ENCODE results near the gene XXYLT1. TPM values are rescaled to one million over a fixed set of nuclear protein-coding genes. Genes with fewer than 3 reads are reported as not detected.

XXYLT1 gene
- total and polyA plus RNA-seq, 10 of the 15 experiments (the other 5 are each of a cell fraction or from before 2014, with no cell fraction given), result 1.2 to 14.2 (median 9.3) TPM

GRCh38 chr3:195080571-195081151 lies 190.3 kb downstream of the XXYLT1 start:
- TF ChIP-seq HCFC1 (IDR thresholded peaks at IDR 0.05; ENCODE audit: low read length) (no peak), ETV6 (conservative IDR thresholded peaks at IDR 0.05 in 1 of 2, IDR thresholded peaks at IDR 0.05 in 1 of 2; ENCODE audit: borderline replicate concordance in 1 of 2, low read depth in 1 of 2) (no peak), EGR1 (IDR thresholded peaks at IDR 0.05; ENCODE audit: borderline replicate concordance in 1 of 2, low read depth in 2 of 2, low read length in 2 of 2) (no peak), POU2F2 (IDR thresholded peaks at IDR 0.05; ENCODE audit: borderline replicate concordance, low read depth, low read length) (no peak), JUND (IDR thresholded peaks at IDR 0.05; ENCODE audit: low read depth, low read length) (no peak), ZSCAN29 (IDR thresholded peaks at IDR 0.05) (no peak), JUNB (IDR thresholded peaks at IDR 0.05) (no peak), HSF1 (IDR thresholded peaks at IDR 0.05; ENCODE audit: low read depth, low read length) (no peak), PRDM15 (CRISPR knock-in tag; IDR thresholded peaks at IDR 0.05) (no peak), NR2F1 (conservative IDR thresholded peaks at IDR 0.05) (no peak), TCF12 (IDR thresholded peaks at IDR 0.05; ENCODE audit: low read depth, low read length) (no peak), SUZ12 (IDR thresholded peaks at IDR 0.05; ENCODE audit: unreplicated experiment) (no peak), FOXM1 (IDR thresholded peaks at IDR 0.05; ENCODE audit: low read depth, low read length) (no peak), PBX3 (IDR thresholded peaks at IDR 0.05; ENCODE audit: insufficient replicate concordance, low read depth, low read length) (no peak), BACH1 (IDR thresholded peaks at IDR 0.05; ENCODE audit: borderline replicate concordance) (no peak), BMI1 (IDR thresholded peaks at IDR 0.05; ENCODE audit: borderline replicate concordance) (no peak), TARDBP (IDR thresholded peaks at IDR 0.05; ENCODE audit: borderline replicate concordance) (no peak), TCF3 (IDR thresholded peaks at IDR 0.05; ENCODE audit: borderline replicate concordance, insufficient read depth, low read depth, low read length) (no peak), MXI1 (IDR thresholded peaks at IDR 0.05; ENCODE audit: low read depth, low read length) (no peak), PML (IDR thresholded peaks at IDR 0.05; ENCODE audit: low read length) (no peak)
- SMC1A ChIA-PET (ENCODE audit: uncharacterized antibody, unreplicated experiment), result no interaction called here
- H2AFZ ChIP-seq (ENCODE audit: control insufficient read depth, low read depth, low read length), result no peak overlapping the region
- ATAC-seq, result no peak
- DNase-seq (ENCODE audit: low read depth, low spot score), result no peak
- H3K4me1 ChIP-seq (ENCODE audit: control insufficient read depth, insufficient read depth, low read length), result peaks cover 8% of the 10 kb centered on the region
- no peaks in the 10 kb centered on the region for H3K36me3 ChIP-seq (ENCODE audit: control insufficient read depth in 2 of 2, insufficient read depth in 2 of 2, low read length in 1 of 2)
- no peak overlapping the region for H3K9ac ChIP-seq (ENCODE audit: control insufficient read depth, insufficient read depth, low read length)
- RAD21 ChIA-PET (ENCODE audit: unreplicated experiment), result no interaction called here
- no peaks in the 10 kb centered on the region for H3K27me3 ChIP-seq (replicated peaks in 1 of 2; ENCODE audit: control insufficient read depth in 2 of 2, insufficient read depth in 2 of 2, low read length in 1 of 2)
- WGBS (ENCODE audit: insufficient coverage, insufficient replicate concordance, low lambda C conversion rate, missing lambda C conversion rate), result 86% methylated on average over 16 of the region's 16 CpGs
- no peak overlapping the region for H3K4me2 ChIP-seq (ENCODE audit: control insufficient read depth, insufficient read depth)
- BruUV-seq (replicated peaks), result no TSS peak
- FAIRE-seq, result no peak
- H3K27ac ChIP-seq (ENCODE audit: control insufficient read depth, insufficient read depth), result no peak overlapping the region
- no peak overlapping the region for H3K4me3 ChIP-seq
- CTCF ChIA-PET, result no interaction called here
- in situ Hi-C loops (cut with MboI), result no loop called here
- H3K9me3 ChIP-seq (replicated peaks; ENCODE audit: control insufficient read depth, insufficient read depth, low read length), result no peaks in the 10 kb centered on the region
- POLR2A ChIA-PET, result no interaction called here
- H3K79me2 ChIP-seq (ENCODE audit: control insufficient read depth, insufficient read depth, low read length), result no peaks in the 10 kb centered on the region
- intact Hi-C loops (cut with micrococcal nuclease; ENCODE audit: unreplicated experiment), result no loop called here
- H4K20me1 ChIP-seq (ENCODE audit: control insufficient read depth, insufficient read depth), result no peaks in the 10 kb centered on the region
